Liver (tissue), 3 donors: Measurements from ENCODE around the gene CISD2.

Experiments used
- ATF3 ChIP-seq: IDR thresholded peaks from 2 replicates; pipeline ENCODE4 v1.6.1; 2016; ENCODE audit warnings: antibody characterized with exemption
- CTCF ChIP-seq: fragments of 150-350 bp; IDR thresholded peaks from 2 replicates; pipeline ENCODE4 v1.5.1; 2017; ENCODE audit warnings: improper control_type of control experiment, low read depth, low read length; ENCODE audit not compliant: missing input control
- EGR1 ChIP-seq, 2 donors: IDR thresholded peaks; 2 replicates each; pipeline ENCODE4 v1.6.1; 2016 to 2018; ENCODE audit warnings: antibody characterized with exemption in 2 of 2, low read depth in 2 of 2
- MAX ChIP-seq: IDR thresholded peaks from 2 replicates; pipeline ENCODE4 v1.6.1; 2016; ENCODE audit warnings: antibody characterized with exemption
- REST ChIP-seq: IDR thresholded peaks from 2 replicates; pipeline ENCODE4 v1.6.1; 2016; ENCODE audit warnings: antibody characterized with exemption, mild to moderate bottlenecking
- TAF1 ChIP-seq: conservative IDR thresholded peaks from 2 replicates; pipeline ENCODE4 v1.6.1; 2016; ENCODE audit warnings: antibody characterized with exemption, mild to moderate bottlenecking
- YY1 ChIP-seq: IDR thresholded peaks from 2 replicates; pipeline ENCODE4 v1.6.1; 2016; ENCODE audit warnings: antibody characterized with exemption, mild to moderate bottlenecking
- donor health status: healthy.
- donor health status: healthy.

- no peak for TF ChIP-seq YY1
- TF ChIP-seq EGR1 (IDR thresholded peaks at IDR 0.05; ENCODE audit: low read depth in 2 of 2), result no peak
- no peak for TF ChIP-seq CTCF
- TF ChIP-seq MAX, result no peak
- no peak for TF ChIP-seq REST
- TF ChIP-seq TAF1, result no peak
- TF ChIP-seq ATF3, result no peak
These were observed 6.8 kb upstream of the CISD2 start for GRCh38 chr4:102862016-102862415.
